OCI-LY1 (cell line): ENCODE data around the gene SGCD.

Source experiments
- EZH2 ChIP-seq: fragments of 200-600 bp; sonication (generic), shearing (Covaris generic); IDR thresholded peaks from 2 replicates; pipeline ENCODE4 v1.8.0; 2017; ENCODE audit warnings: borderline replicate concordance, mixed run types, mild to moderate bottlenecking, antibody characterized with exemption, low read length, moderate library complexity, mixed read lengths
- TF ChIP-seq, protein P1 (sequence below): fragments of 200-600 bp; sonication (generic), shearing (Covaris generic); IDR thresholded peaks from 2 replicates; pipeline ENCODE4 v1.5.1; 2017; ENCODE audit warnings: mild to moderate bottlenecking, antibody characterized with exemption, low read length, moderate library complexity, mixed read lengths

- TF ChIP-seq, protein P1, sequence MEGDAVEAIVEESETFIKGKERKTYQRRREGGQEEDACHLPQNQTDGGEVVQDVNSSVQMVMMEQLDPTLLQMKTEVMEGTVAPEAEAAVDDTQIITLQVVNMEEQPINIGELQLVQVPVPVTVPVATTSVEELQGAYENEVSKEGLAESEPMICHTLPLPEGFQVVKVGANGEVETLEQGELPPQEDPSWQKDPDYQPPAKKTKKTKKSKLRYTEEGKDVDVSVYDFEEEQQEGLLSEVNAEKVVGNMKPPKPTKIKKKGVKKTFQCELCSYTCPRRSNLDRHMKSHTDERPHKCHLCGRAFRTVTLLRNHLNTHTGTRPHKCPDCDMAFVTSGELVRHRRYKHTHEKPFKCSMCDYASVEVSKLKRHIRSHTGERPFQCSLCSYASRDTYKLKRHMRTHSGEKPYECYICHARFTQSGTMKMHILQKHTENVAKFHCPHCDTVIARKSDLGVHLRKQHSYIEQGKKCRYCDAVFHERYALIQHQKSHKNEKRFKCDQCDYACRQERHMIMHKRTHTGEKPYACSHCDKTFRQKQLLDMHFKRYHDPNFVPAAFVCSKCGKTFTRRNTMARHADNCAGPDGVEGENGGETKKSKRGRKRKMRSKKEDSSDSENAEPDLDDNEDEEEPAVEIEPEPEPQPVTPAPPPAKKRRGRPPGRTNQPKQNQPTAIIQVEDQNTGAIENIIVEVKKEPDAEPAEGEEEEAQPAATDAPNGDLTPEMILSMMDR, result no peak
- TF ChIP-seq EZH2, result no peak
These were observed 79.0 kb downstream of the SGCD start for GRCh38 chr5:156405988-156406387.
